Peyer's patch (tissue), 4 donors: ENCODE results near the gene SPI1. TPM values are rescaled to one million over a fixed set of nuclear protein-coding genes. Genes with fewer than 3 reads are reported as not detected.
A peak's percentile ranks its signal among the peaks of the same experiment; 100 is the strongest.

Experiments used
- DNase-seq, 3 donors: peaks; one replicate each; pipeline ENCODE4 v3.0.0-alpha.2; 2017 to 2019
- H3K27ac ChIP-seq, 4 donors: fragments of 200-600 bp; sonication (generic); one replicate each; pipeline ENCODE4 v1.5.1; 2016 to 2019
- H3K27me3 ChIP-seq, 2 donors: fragments of 200-600 bp; sonication (generic); one replicate each; pipeline ENCODE4 v1.5.1; 2019
- H3K36me3 ChIP-seq, 3 donors: fragments of 200-600 bp; sonication (generic); one replicate each; pipeline ENCODE4 v1.5.1; 2016 to 2019
- H3K4me1 ChIP-seq, 4 donors: fragments of 200-600 bp; sonication (generic); one replicate each; pipeline ENCODE4 v1.5.1; 2016 to 2019
- H3K4me3 ChIP-seq, 4 donors: fragments of 200-600 bp; sonication (generic); 1 replicate in 3 of 4; 2 replicates in 1 of 4; pipeline ENCODE4 v1.5.1; 2016 to 2019; ENCODE audit warnings: mild to moderate bottlenecking in 1 of 4
- H3K9me3 ChIP-seq, 4 donors: fragments of 200-600 bp; sonication (generic); one replicate each; pipeline ENCODE4 v1.5.1; 2016 to 2019; ENCODE audit warnings: mild to moderate bottlenecking in 1 of 4
- POLR2A ChIP-seq, 2 donors: fragments of 450-650 bp; IDR thresholded peaks; one replicate each; pipeline ENCODE4 v1.5.1; 2017; ENCODE audit warnings: antibody characterized with exemption in 2 of 2, mild to moderate bottlenecking in 2 of 2, moderate library complexity in 2 of 2
- total RNA-seq, 4 donors: library from RNA; depleted of rRNA; stranded (reverse); fragments of >200 nt; gene quantifications; one replicate each; pipeline ENCODE4 v1.1.0, GENCODE V29; 2016
- TF ChIP-seq, protein P1 (sequence below), 6 experiments: fragments of 450-650 bp in 4 of 6; fragments of 200-600 bp in 2 of 6; sonication (generic) in 1 of 6; IDR thresholded peaks; one replicate each; pipeline ENCODE4 v1.5.1; 2017 to 2019; ENCODE audit warnings: antibody characterized with exemption in 6 of 6, mild to moderate bottlenecking in 3 of 6, moderate library complexity in 1 of 6

Gene SPI1
- total RNA-seq, 4 donors from 2014 or later, result 2.6 to 27.2 (median 7.8) TPM

DNA sequence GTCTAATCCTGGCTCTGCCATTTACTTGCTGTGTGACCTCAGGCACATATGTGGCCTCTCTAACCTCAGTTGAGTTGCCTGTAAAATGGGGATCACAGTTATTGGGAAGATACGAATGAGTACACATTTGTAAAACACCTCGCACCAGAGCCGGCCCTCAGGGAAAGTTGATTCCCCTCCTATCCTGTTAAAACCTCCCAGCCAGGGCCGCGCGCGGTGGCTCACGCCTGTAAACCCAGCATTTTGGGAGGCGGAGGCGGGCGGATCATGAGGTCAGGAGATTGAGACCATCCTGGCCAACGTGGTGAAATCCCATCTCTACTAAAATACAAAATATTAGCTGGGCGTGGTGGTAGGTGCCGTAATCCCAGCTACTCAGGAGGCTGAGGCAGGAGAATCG lies 18.0 kb downstream of the SPI1 start:
- no peaks in the 10 kb centered on the region for H3K27me3 ChIP-seq
- no peak overlapping the region for H3K27ac ChIP-seq
- H3K36me3 ChIP-seq, result no peaks in the 10 kb centered on the region
- DNase-seq, result peak in 1 of 3 donors; percentile 5
- TF ChIP-seq, protein P1, sequence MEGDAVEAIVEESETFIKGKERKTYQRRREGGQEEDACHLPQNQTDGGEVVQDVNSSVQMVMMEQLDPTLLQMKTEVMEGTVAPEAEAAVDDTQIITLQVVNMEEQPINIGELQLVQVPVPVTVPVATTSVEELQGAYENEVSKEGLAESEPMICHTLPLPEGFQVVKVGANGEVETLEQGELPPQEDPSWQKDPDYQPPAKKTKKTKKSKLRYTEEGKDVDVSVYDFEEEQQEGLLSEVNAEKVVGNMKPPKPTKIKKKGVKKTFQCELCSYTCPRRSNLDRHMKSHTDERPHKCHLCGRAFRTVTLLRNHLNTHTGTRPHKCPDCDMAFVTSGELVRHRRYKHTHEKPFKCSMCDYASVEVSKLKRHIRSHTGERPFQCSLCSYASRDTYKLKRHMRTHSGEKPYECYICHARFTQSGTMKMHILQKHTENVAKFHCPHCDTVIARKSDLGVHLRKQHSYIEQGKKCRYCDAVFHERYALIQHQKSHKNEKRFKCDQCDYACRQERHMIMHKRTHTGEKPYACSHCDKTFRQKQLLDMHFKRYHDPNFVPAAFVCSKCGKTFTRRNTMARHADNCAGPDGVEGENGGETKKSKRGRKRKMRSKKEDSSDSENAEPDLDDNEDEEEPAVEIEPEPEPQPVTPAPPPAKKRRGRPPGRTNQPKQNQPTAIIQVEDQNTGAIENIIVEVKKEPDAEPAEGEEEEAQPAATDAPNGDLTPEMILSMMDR (IDR thresholded peaks at IDR 0.05), result no peak
- TF ChIP-seq POLR2A (IDR thresholded peaks at IDR 0.05), result no peak
- H3K4me1 ChIP-seq, result no peaks in the 10 kb centered on the region
- no peak overlapping the region for H3K4me3 ChIP-seq
- H3K9me3 ChIP-seq, result no peaks in the 10 kb centered on the region

GRCh38 chr11:47359586-47359985 lies 18.8 kb downstream of the SPI1 start:
- H3K9me3 ChIP-seq, result no peaks in the 10 kb centered on the region
- no peaks in the 10 kb centered on the region for H3K36me3 ChIP-seq
- DNase-seq, result peak in 1 of 3 donors; percentile 44
- H3K4me1 ChIP-seq, result peaks cover 0 to 3% (median 0%) of the 10 kb centered on the region in 4 donors
- H3K4me3 ChIP-seq, result no peak overlapping the region
- no peak overlapping the region for H3K27ac ChIP-seq
- TF ChIP-seq POLR2A (IDR thresholded peaks at IDR 0.05), result no peak
- TF ChIP-seq, protein P1 (IDR thresholded peaks at IDR 0.05), result no peak
- no peaks in the 10 kb centered on the region for H3K27me3 ChIP-seq

GRCh38 chr11:47359162-47359561 lies 19.2 kb downstream of the SPI1 start:
- H3K4me3 ChIP-seq, result no peak overlapping the region
- no peak for DNase-seq
- no peaks in the 10 kb centered on the region for H3K9me3 ChIP-seq
- H3K27me3 ChIP-seq, result no peaks in the 10 kb centered on the region
- H3K4me1 ChIP-seq, result peaks cover 0 to 3% (median 0%) of the 10 kb centered on the region in 4 donors
- TF ChIP-seq, protein P1 (IDR thresholded peaks at IDR 0.05), result no peak
- TF ChIP-seq POLR2A (IDR thresholded peaks at IDR 0.05), result no peak
- H3K27ac ChIP-seq, result no peak overlapping the region
- H3K36me3 ChIP-seq, result no peaks in the 10 kb centered on the region

GRCh38 chr11:47358731-47359051 lies 19.7 kb downstream of the SPI1 start:
- H3K27ac ChIP-seq, result no peak overlapping the region
- no peaks in the 10 kb centered on the region for H3K9me3 ChIP-seq
- no peaks in the 10 kb centered on the region for H3K27me3 ChIP-seq
- no peak for DNase-seq
- H3K36me3 ChIP-seq, result no peaks in the 10 kb centered on the region
- H3K4me1 ChIP-seq, result peaks cover 0 to 3% (median 0%) of the 10 kb centered on the region in 4 donors
- TF ChIP-seq POLR2A (IDR thresholded peaks at IDR 0.05), result no peak
- TF ChIP-seq, protein P1 (IDR thresholded peaks at IDR 0.05), result no peak
- H3K4me3 ChIP-seq, result no peak overlapping the region

DNA sequence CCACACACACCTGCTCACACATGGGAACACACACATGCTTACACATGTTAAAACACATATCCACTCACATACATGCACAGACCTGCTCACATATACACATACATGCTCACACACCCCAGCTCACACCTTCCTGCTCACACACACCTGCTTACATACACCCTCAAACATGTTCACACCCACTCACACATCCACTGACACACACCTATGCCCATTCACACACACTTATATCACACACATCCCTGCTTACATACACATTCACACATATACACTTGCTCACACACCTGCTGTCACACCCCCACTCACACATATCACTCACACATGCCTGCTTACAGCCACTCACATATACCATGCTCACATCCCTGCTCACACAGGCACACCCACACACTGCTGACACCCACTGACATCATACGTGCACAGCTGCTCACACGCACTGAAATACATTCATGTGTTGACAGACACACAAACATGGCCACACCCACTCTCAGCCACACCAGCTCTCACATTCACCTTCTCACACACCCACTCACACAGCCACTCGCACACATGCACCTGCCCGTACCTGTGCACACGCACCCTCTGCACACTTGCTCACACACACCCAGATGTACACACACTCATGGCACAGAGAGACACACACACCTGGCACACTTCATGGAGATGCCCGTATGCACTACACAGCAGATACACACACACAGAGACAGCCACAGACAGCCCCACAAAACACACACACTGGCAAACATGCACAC lies 20.2 kb downstream of the SPI1 start:
- peaks cover 0 to 3% (median 0%) of the 10 kb centered on the region in 4 donors for H3K4me1 ChIP-seq
- H3K4me3 ChIP-seq, result no peak overlapping the region
- no peak for DNase-seq
- TF ChIP-seq, protein P1 (IDR thresholded peaks at IDR 0.05), result no peak
- no peak for TF ChIP-seq POLR2A (IDR thresholded peaks at IDR 0.05)
- no peaks in the 10 kb centered on the region for H3K27me3 ChIP-seq
- H3K9me3 ChIP-seq, result no peaks in the 10 kb centered on the region
- H3K27ac ChIP-seq, result no peak overlapping the region
- H3K36me3 ChIP-seq, result no peaks in the 10 kb centered on the region
